GM19468 (cell line): Measurements from ENCODE around the gene UNC5C.

Experiments
- ATAC-seq: cut with Tn5 transposase; IDR thresholded peaks from one replicate; pipeline ENCODE4 v1.9.1; 2021; ENCODE audit warnings: mild to moderate bottlenecking, moderate library complexity, moderate number of reproducible peaks; ENCODE audit not compliant: unreplicated experiment; ENCODE audit errors: extremely low read depth

The UNC5C gene

DNA sequence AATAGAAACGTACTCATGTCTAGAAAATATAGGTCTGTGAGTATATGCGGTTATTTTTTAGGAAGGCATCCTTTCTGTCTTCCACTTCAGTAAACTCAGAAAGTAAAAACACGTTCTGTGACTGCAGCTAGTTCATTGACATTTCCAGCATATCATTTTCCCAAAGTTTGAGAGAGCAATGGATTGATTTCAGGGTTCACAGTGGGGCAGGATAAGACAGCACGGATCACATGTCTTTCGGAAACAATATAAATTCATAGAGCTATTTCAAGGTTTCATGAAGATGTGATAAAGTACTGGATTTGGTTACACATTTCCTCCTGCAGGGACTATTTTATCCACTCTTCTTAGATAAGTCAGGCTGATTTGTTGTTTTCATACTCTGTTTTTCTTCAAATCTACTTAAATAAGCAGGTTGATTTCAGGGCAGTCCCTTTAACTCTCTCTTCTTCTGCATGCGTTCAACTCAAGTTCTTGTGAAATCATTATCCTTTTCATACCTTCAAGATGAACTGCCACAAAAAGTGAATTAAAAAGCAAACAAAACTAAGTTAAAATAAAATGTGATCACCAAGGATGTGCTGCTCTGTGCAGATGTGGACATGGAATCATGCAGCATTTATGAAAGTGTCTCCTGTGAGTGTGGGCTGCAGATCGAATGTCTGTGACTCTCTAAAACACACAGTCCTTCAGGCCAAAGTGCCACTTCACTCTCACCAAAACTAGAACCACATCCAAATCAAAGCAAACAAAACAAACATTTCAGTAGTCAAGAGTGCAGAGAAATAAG, 187.7 kb downstream of the UNC5C start:
- no peak for ATAC-seq

DNA sequence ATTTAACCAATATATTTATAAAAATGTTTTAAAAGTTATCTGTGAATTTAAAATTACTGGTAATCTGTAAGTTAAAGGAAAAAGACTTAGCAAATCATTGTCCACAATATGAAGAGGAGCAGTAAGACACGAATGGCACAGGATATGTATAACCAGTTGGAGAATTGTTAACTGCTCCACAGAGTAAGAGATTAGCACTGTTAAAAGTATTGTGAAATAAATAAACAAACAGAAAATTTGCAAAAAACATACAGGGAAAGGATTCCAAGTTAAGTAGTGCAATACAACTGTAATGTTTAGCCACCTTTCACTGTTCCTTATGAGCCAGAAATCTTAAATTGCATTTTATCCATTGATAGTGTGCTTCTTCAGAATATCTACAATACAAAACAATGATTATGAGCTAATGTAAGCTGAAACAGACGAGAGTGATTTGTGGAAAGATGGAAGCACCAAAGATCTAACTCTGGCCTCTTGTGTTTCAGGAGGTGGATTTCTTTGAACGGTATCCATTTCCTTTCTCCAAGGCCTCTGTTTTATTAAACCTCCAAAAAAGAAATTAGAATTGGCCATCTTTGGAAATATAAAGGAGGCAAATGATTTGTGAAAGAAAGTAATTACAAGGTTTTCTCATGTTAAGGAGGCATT, 188.4 kb downstream of the UNC5C start:
- ATAC-seq, result no peak

- ATAC-seq, result no peak
Measured at GRCh38 chr4:95358421-95358820, 190.4 kb downstream of the UNC5C start.

DNA sequence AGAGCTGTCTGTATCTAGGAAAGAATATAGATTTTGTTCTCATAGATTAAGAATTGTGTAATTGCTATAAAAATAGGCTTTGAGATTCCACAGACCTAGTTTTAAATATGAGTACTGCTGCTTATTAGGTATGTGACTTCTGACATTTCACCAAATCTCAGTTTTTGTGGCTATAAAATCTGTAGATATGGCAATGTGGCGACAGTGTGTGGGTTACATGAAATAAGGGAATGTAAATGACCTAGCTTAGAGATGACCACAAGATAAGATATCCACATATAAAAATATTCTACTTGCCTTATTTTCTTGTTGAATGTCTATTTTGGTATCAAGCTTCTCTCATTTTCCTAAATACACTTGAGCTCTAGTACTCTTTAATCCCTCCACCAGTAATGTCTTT, 193.8 kb downstream of the UNC5C start:
- no peak for ATAC-seq

DNA sequence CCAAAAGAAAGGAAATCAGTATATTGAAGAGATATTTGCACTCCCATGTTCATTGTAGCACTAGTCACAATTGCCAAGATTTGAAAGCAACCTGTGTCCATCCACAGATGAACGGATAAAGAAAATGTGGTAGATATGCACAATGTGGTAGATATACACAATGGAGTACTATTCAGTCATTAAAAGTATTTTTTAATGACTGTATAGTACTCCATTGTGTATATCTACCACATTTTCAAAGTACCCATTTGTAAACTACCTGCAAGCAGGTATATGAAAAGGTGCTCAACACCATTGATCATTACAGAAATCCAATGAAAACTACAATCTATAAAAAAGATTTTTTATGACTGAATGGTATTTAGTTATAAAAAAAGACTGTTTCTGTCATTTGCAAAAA, 200.4 kb downstream of the UNC5C start:
- ATAC-seq, result no peak

DNA sequence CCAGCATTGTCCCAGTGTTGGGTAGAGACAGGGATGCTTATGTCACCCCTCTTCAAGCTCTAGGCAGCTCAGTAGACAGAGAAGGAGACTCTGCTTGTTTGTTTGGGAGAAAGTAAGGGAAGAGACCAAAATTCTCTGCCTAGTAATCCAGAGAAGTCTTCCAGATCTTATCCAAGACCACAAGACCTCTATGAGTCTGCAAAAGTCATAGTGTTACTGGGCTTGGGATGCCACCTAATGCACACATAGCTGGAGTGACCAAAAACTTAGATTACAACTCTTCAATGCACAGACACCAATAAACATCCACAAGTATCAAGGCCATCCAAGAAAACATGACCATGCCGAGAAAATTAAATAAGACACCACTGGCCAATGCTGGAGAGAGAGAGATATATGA, 205.5 kb downstream of the UNC5C start:
- ATAC-seq, result no peak

DNA sequence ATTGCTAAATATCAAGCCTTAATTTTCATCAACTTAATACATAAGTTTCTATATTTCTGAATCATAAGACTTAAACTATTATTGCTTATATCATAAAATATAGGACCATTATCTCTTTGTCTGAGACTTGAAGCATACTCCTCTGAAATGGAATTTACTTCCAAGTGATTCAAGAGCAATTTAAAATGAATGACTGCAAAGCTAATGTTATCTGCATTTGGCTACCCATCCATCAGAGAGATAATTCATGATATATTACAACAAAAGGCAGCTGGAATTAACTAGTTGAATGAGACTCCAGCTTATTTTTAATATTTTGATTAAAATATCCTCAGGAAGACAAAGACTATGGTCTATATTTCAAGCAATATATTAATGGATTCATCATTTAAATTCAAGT, 208.6 kb downstream of the UNC5C start:
- ATAC-seq, result no peak

DNA sequence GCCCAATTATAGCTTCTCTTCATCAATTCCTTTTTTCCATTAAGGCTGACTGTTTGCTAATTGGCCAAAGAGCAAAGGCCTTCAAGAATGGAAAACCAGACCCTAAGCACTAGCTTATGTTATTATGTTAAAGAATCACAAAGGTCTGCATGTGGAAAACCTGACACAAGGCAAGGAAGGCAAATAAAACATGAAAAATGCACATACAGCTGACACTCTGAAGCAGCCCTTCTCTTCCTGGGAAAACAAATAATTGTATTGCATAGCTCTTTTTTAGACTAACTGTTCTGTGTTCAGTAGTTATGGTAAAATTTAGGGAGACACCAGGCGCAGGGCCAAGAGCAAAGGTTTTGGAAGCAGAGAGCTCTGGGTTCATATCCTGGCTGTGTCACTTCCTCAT, 223.1 kb downstream of the UNC5C start:
- no peak for ATAC-seq

DNA sequence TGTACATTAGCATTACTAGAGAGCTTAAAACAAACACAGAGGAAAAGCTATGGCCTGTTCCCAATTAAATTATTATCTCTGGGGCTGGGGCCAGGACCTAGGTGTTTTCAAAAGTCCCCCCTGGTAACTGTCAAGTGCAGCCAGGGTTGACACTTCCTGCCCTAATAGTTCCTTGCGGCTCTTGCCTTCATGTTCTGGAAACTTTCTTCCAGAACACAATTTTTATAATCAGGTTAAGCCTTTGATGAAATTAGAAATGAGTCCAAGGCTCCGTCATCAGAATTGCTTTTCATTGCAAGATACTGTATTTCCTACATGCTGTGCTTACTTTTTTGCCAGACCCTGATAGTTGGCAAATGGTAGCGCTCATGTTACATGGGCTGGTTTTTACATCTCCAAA, 229.6 kb downstream of the UNC5C start:
- no peak for ATAC-seq

DNA sequence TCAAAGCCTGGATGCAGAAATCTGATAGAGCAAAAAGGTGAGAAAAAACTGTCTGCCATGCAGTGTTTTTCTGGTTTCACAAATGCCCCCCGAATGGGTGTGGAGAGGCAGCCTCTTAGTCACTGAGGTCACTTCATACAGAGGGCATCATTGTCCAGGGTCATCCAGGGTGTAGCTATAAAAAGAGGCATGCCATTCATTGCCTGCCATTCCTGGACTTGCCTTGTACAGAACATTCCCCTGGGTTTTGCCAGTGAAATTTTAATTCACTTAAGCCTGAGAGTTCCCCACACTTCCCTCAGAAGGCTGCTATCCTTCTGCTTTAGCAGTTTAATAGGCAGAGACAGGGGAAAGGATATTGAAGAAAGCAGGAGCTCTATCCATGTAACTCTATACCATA, 230.3 kb downstream of the UNC5C start:
- ATAC-seq, result no peak

- ATAC-seq, result no peak
Measured at GRCh38 chr4:95318044-95318443, 230.7 kb downstream of the UNC5C start.

- ATAC-seq, result no peak
Measured at GRCh38 chr4:95317085-95317793, 231.5 kb downstream of the UNC5C start.

DNA sequence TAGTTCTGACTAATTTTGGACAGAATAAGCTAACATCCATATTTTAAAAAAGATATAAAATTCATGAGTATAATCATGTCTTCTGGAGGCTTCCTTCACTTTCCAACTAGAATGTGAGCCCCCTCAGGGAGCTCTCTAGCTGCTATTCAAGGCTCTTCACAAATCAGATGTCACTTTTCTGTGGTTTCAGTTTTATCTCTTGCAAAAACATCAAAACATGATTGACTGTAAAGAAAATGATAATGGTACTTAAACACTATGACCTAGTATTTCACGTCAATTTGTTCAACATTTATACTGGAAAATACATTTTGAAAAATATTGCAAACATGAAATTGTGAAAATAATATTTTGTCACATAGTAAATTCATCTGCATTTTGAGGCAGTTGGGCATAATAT, 234.2 kb downstream of the UNC5C start:
- no peak for ATAC-seq

DNA sequence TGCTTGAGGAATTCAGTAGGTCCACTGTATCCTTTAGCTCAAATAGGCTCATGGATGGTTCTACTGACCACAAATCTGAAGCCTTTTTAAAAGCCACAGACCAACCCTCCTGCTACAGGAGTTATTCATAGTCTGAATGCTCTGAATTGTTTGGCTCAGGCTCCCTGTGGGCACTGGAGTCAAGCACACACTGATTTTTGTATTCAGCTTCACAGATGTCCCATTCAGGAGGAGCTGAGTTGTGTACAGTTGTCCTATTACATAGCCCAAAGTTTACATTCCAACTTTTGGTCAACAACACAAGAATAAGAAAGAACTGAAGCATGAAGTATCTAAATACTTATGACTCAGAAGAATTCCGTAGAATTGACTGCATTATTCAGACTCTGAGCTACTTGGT, 243.9 kb downstream of the UNC5C start:
- no peak for ATAC-seq

- no peak for ATAC-seq
Measured at GRCh38 chr4:95300304-95300703, 248.5 kb downstream of the UNC5C start.

DNA sequence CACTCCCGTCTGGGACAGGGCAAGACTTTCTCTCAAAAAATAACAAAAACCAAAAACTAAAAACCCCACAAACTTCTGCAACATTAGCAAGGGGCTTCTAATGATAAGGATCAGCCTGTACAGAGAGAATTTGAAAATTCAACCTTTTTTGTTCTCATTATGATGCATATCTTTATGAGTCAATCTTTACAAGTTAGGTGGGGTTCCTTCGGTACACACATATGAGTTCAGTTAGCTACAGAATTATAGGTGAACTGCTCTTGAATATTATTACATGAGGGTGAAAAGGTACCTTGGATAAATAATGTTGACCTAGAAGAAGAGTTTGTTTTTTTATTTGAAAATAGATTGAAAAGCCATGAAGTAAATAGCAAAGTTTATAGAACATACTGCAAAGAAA, 252.7 kb downstream of the UNC5C start:
- no peak for ATAC-seq

GRCh38 chr4:95295157-95295556, 253.6 kb downstream of the UNC5C start:
- no peak for ATAC-seq

DNA sequence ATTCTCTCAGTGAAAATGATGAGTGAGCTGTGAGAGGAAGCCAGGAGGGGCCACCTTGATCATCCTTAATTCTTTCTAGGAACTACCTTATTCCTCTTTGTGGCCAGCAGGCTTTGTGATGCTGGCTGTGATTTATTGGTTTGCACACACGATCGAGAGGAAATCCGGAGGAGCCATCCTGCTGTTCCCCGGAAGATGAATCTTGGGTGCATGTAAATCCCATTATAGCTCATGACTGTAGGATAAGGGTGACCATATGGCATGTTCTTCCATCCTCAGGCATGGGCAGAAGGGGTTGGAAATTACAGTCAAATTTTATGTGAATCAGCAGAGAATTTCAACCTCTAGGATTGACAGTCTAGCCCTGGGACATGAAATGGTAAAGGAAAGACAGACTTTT, 254.5 kb downstream of the UNC5C start:
- no peak for ATAC-seq

DNA sequence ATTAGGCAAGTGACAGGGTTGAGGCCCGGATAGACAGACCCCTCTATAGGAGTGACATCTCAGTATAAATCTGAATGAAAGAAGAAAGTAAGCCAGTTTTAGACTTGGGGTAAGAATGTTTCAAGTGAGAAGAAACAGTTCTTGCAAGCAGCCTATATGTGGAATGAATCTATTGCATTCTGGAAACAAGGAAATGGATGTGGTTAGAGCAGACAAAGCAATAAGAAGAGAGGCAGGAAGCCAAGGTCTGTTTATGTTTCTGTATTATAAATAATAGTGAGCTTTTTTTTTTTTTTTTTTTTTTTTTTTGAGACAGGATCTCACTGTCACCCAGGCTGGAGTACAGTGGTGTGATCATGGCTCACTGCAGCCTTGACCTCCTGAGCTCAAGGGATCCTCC, 255.8 kb downstream of the UNC5C start:
- no peak for ATAC-seq

DNA sequence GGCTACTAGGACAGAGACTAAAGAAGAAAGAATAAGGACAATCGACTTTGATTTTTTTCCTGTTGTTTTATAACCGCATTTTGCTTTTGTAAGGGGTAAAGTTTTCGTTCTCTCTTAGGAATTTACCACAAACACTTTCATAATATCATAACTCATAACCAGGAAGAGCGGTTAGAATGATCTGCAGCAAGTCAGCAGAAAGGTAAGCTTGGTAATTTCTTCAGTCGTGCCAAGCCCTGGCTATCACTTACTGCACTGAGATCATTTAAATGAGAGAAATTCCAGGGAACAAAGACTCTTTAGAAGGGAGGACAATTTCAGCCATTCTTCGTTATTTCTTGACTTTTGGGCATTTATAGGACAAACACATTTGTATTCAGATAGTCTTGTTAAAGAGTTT, 258.1 kb downstream of the UNC5C start:
- ATAC-seq, result no peak

DNA sequence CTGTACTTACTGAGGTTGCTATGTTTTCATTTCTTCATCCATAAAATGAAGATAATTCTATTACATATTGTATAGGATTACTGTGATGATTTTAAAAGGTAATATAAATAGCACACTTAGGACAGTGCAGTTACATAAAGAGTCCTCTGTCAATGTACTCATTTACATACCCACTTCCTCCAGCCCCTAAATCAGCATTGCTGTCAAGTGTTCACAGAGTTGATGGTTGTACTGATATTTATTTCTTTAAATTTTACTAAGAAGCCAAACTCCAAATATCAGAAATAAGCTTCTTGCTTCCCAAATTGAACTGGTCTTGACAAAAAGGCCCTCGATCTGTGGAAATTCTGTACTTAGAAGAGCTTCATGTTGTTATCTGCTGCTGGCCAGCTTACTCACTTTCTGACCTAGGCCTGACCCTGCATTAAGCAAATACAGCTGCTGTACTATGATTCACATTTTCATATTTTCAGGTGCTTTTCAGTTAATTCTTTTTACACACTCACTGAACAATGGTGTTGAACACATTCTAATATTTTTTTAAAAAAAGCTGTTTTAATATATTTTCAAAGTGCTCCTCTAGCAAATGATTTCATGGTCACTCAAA, 259.6 kb downstream of the UNC5C start:
- ATAC-seq, result no peak
